Measurements from ENCODE around the gene SPACA4.
A peak's percentile ranks its signal among the peaks of the same experiment; 100 is the strongest.

Gene SPACA4

GRCh38 chr19:48598996-48599700 lies 7.4 kb upstream of the SPACA4 start:
- DNase-seq: no peak

GRCh38 chr19:48600679-48601417 lies 5.7 kb upstream of the SPACA4 start:
- no peak for DNase-seq

- no peak for DNase-seq
Measured at GRCh38 chr19:48603001-48603400, 3.5 kb upstream of the SPACA4 start.

GRCh38 chr19:48603449-48603848 lies 3.1 kb upstream of the SPACA4 start:
- no peak for DNase-seq

- DNase-seq: no peak
Measured at GRCh38 chr19:48603850-48604249, 2.7 kb upstream of the SPACA4 start.

GRCh38 chr19:48607359-48607755 lies 815 bp downstream of the SPACA4 start:
- no peak for DNase-seq

GRCh38 chr19:48608798-48609263 lies 2.3 kb downstream of the SPACA4 start:
- peak; percentile 50 for DNase-seq

GRCh38 chr19:48609571-48610108 lies 3.1 kb downstream of the SPACA4 start:
- no peak for DNase-seq

- no peak for DNase-seq
Measured at GRCh38 chr19:48611872-48612271, 5.3 kb downstream of the SPACA4 start.

- no peak for DNase-seq
Measured at GRCh38 chr19:48613024-48613851, 6.7 kb downstream of the SPACA4 start.

GRCh38 chr19:48613852-48614435 lies 7.4 kb downstream of the SPACA4 start:
- no peak for DNase-seq

GRCh38 chr19:48614436-48615230 lies 8.1 kb downstream of the SPACA4 start, which contains the start of gene FAM83E:
Gene FAM83E (minus strand): TSS chr19:48615076. CDS start chr19:48613372, 1,704 bp downstream.
- DNase-seq: no peak

GRCh38 chr19:48615231-48616040 lies 8.9 kb downstream of the SPACA4 start:
- no peak for DNase-seq

- no peak for DNase-seq
Measured at GRCh38 chr19:48616041-48616436, 9.5 kb downstream of the SPACA4 start.

GRCh38 chr19:48616491-48617056 lies 10.0 kb downstream of the SPACA4 start:
- no peak for DNase-seq

- DNase-seq: no peak
Measured at GRCh38 chr19:48617146-48617937, 10.8 kb downstream of the SPACA4 start.

- no peak for DNase-seq
Measured at GRCh38 chr19:48618278-48618915, 11.9 kb downstream of the SPACA4 start.

- DNase-seq: peak; percentile 94
Measured at GRCh38 chr19:48618916-48619691, 12.6 kb downstream of the SPACA4 start, which contains the start of the genes RPL18 and SPHK2. Gene RPL18 (minus strand): TSS chr19:48619178. CDS start chr19:48619143, 35 bp downstream. Gene SPHK2 (plus strand): TSS chr19:48619506. CDS start chr19:48620515, 1,009 bp downstream.

All from activated naive CD4-positive, alpha-beta T cell treated with anti-CD3 and anti-CD28 coated beads, Interleukin-2, amount 50 U/mL, for 16 hours (primary cell).